Common myeloid progenitor, CD34-positive (primary cell): ENCODE data around the gene SVIL.
"Not testable (repeated sequence)": the region's sequence is repeated elsewhere in the genome, so short reads cannot be mapped to it uniquely, and the experiment has no call there.

Source experiments
- CTCF ChIA-PET: fragments of 350-600 bp; sonication (Branson Sonifier 250); formaldehyde crosslinking; loops from one replicate; lab custom pipeline; 2021; ENCODE audit warnings: antibody characterized with exemption; lab: Charles Lee
- POLR2A ChIA-PET: fragments of 350-600 bp; sonication (Branson Sonifier 250); formaldehyde crosslinking; loops from one replicate; lab custom pipeline; 2021; ENCODE audit warnings: antibody characterized with exemption; lab: Charles Lee
- DNase-seq, 3 donors: peaks; one replicate each; pipeline versions ENCODE4 v3.0.0 to v3.0.0-alpha.2; 2013
- H3K27ac ChIP-seq, 2 experiments: 1 replicate in 1 of 2; 2 replicates in 1 of 2; pipeline ENCODE4 v1.7.0; 2013; ENCODE audit warnings: inconsistent platforms in 2 of 2, low read length in 2 of 2, mild to moderate bottlenecking in 2 of 2, low read depth in 1 of 2, moderate library complexity in 1 of 2; ENCODE audit not compliant: severe bottlenecking in 2 of 2, insufficient read depth in 1 of 2, poor library complexity in 1 of 2
- H3K27me3 ChIP-seq, 5 experiments: replicated peaks in 2 of 5; 1 replicate in 3 of 5; 2 replicates in 2 of 5; pipeline versions ENCODE4 v1.6.1 to v1.7.0; 2013; ENCODE audit warnings: low read length in 4 of 5, mild to moderate bottlenecking in 2 of 5, moderate library complexity in 2 of 5, inconsistent platforms in 1 of 5; ENCODE audit not compliant: insufficient read depth in 5 of 5, control insufficient read depth in 4 of 5
- H3K36me3 ChIP-seq, 4 experiments: 1 replicate in 2 of 4; 2 replicates in 2 of 4; pipeline versions ENCODE4 v1.6.1 to v1.7.0; 2013; ENCODE audit warnings: low read length in 3 of 4, control low read depth in 1 of 4, mild to moderate bottlenecking in 1 of 4; ENCODE audit not compliant: control insufficient read depth in 4 of 4, insufficient read depth in 4 of 4
- H3K4me1 ChIP-seq, 4 experiments: 1 replicate in 3 of 4; 2 replicates in 1 of 4; pipeline versions ENCODE4 v1.6.1 to v1.7.1; 2013; ENCODE audit warnings: low read length in 3 of 4, mild to moderate bottlenecking in 3 of 4, control low read depth in 1 of 4, inconsistent platforms in 1 of 4, moderate library complexity in 1 of 4; ENCODE audit not compliant: control insufficient read depth in 4 of 4, insufficient read depth in 4 of 4; ENCODE audit errors: control extremely low read depth in 1 of 4
- H3K4me3 ChIP-seq, 7 experiments: 1 replicate in 4 of 7; 2 replicates in 3 of 7; pipeline versions ENCODE4 v1.5.1 to v1.7.0; 2013; ENCODE audit warnings: mild to moderate bottlenecking in 7 of 7, low read length in 6 of 7, moderate library complexity in 6 of 7, inconsistent platforms in 2 of 7, low read depth in 2 of 7, control low read depth in 1 of 7; ENCODE audit not compliant: insufficient read depth in 4 of 7, control insufficient read depth in 1 of 7; ENCODE audit errors: extremely low read depth in 1 of 7
- H3K9me3 ChIP-seq, 5 experiments: 1 replicate in 4 of 5; 2 replicates in 1 of 5; pipeline versions ENCODE4 v1.6.1 to v1.7.1; 2013; ENCODE audit warnings: low read length in 4 of 5, mild to moderate bottlenecking in 2 of 5, inconsistent platforms in 1 of 5, low read depth in 1 of 5, moderate library complexity in 1 of 5; ENCODE audit not compliant: control insufficient read depth in 4 of 5, insufficient read depth in 2 of 5; ENCODE audit errors: control extremely low read depth in 1 of 5
- WGBS: methylation state at CpG from one replicate; pipeline ENCODE4 v1.1.5; 2013; ENCODE audit not compliant: insufficient coverage; 5-methylcytosine and 5-hydroxymethylcytosine counted together

SVIL gene

GRCh38 chr10:29590915-29591650, 43.7 kb downstream of the SVIL start:
- Histone ChIP-seq H3K4me1 (peaks cover 3 to 11% (median 6%) of the 10 kb centered on the region in 4 experiments), H3K27me3 (no peaks in the 10 kb centered on the region), H3K36me3 (no peaks in the 10 kb centered on the region), H3K9me3 (no peaks in the 10 kb centered on the region), H3K27ac (no peak overlapping the region), H3K4me3 (no peak overlapping the region)
- DNase-seq: no peak
- ChIA-PET POLR2A (no interaction called here), CTCF (interaction anchor here (0.7 to 2.4 kb wide), 12 partner anchors 10 to 405 kb away, joined by 3 to 9 read pairs (median 5); no protein-coding TSS in a partner anchor)
- WGBS: 100% methylated on average over 1 of the region's 2 CpGs

GRCh38 chr10:29588629-29589421, 45.9 kb downstream of the SVIL start:
- no peak for DNase-seq
- H3K36me3 ChIP-seq: no peaks in the 10 kb centered on the region
- no peaks in the 10 kb centered on the region for H3K27me3 ChIP-seq
- ChIA-PET POLR2A (no interaction called here), CTCF (no interaction called here)
- no peak overlapping the region for H3K4me3 ChIP-seq
- H3K4me1 ChIP-seq: peaks cover 3 to 11% (median 6%) of the 10 kb centered on the region in 4 experiments
- WGBS: 97% methylated on average over 6 of the region's 14 CpGs
- H3K9me3 ChIP-seq: no peaks in the 10 kb centered on the region
- no peak overlapping the region for H3K27ac ChIP-seq

GRCh38 chr10:29587750-29588628, 46.8 kb downstream of the SVIL start:
- DNase-seq, H3K27me3 ChIP-seq, H3K36me3 ChIP-seq, H3K27ac ChIP-seq, H3K9me3 ChIP-seq, H3K4me3 ChIP-seq, CTCF ChIA-PET, POLR2A ChIA-PET: not testable (repeated sequence)
- 100% methylated on average over 3 of the region's 19 CpGs for WGBS
- peaks cover 3 to 11% (median 9%) of the 10 kb centered on the region in 4 experiments for H3K4me1 ChIP-seq

- WGBS: 98% methylated on average over 9 of the region's 15 CpGs
- H3K9me3 ChIP-seq, DNase-seq, POLR2A ChIA-PET, H3K27me3 ChIP-seq, H3K27ac ChIP-seq, CTCF ChIA-PET, H3K4me3 ChIP-seq, H3K36me3 ChIP-seq: not testable (repeated sequence)
- peaks cover 3 to 14% (median 9%) of the 10 kb centered on the region in 4 experiments for H3K4me1 ChIP-seq
Observed at GRCh38 chr10:29587102-29587749, 47.5 kb downstream of the SVIL start.

- no peak for DNase-seq
- H3K27ac ChIP-seq: no peak overlapping the region
- H3K9me3 ChIP-seq: no peaks in the 10 kb centered on the region
- no peaks in the 10 kb centered on the region for H3K36me3 ChIP-seq
- no peak overlapping the region for H3K4me3 ChIP-seq
- ChIA-PET CTCF (no interaction called here), POLR2A (interaction anchor here (0.6 kb wide), 1 partner anchor 31 kb away, joined by 3 read pairs; no protein-coding TSS in a partner anchor)
- peaks cover 3 to 14% (median 9%) of the 10 kb centered on the region in 4 experiments for H3K4me1 ChIP-seq
- 93% methylated on average over 2 of the region's 4 CpGs for whole genome bisulfite sequencing
- H3K27me3 ChIP-seq: no peaks in the 10 kb centered on the region
Observed at GRCh38 chr10:29586509-29586908, 48.3 kb downstream of the SVIL start.

GRCh38 chr10:29585488-29585976, 49.2 kb downstream of the SVIL start:
- CTCF ChIA-PET: no interaction called here
- H3K9me3 ChIP-seq: no peaks in the 10 kb centered on the region
- no peaks in the 10 kb centered on the region for H3K36me3 ChIP-seq
- POLR2A ChIA-PET: no interaction called here
- no peak overlapping the region for H3K4me3 ChIP-seq
- no peaks in the 10 kb centered on the region for H3K27me3 ChIP-seq
- peaks cover 2 to 14% (median 7%) of the 10 kb centered on the region in 4 experiments for H3K4me1 ChIP-seq
- whole genome bisulfite sequencing: 96% methylated on average over 14 of the region's 18 CpGs
- DNase-seq: no peak
- no peak overlapping the region for H3K27ac ChIP-seq
